ENCODE data around the gene ALK.

The ALK gene

DNA sequence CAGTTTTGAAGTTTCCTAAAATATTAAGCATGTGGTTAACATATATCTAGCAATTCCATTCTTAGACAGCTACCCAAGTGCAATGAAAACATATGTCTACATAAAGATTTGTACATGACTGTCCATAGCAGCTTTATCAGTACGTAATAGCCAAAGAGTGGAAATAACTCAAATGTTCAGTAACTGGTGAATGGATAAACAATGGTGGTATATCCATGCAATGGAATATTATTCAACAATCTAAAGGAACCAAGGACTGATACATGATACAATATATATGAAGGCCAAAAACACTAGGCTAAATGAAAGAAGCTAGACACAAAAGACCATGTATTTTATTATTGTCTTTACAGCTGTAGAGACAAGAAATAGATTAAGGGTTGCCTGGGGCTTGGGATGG, 361.4 kb downstream of the ALK start:
- H3K9me3 Mint-ChIP-seq = no peaks in the 10 kb centered on the region

DNA sequence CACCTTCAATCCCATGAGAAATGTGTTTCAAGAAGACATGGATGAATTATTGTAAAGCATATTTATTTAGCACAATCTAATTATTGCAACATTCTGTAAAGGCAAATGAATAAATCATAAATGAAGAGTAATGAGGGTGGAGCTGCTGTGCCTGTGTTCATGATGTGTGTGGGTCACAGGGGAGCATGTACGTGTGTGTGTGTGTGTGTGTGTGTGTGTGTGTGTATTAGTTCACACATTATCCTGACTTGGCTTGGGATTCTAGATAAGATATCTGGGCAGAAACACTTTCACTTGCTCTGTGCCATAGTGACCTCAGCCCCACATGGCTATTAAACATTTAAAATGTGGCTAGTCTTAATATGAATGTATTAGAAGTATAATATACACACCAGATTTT, 361.8 kb downstream of the ALK start:
- no peak overlapping the region for H3K4me3 Mint-ChIP-seq
- H3K4me1 Mint-ChIP-seq = no peaks in the 10 kb centered on the region
- H3K27ac Mint-ChIP-seq = no peak overlapping the region
- H3K27me3 Mint-ChIP-seq = peaks cover 14% of the 10 kb centered on the region
- no peaks in the 10 kb centered on the region for H3K36me3 Mint-ChIP-seq
- H3K9me3 Mint-ChIP-seq = no peaks in the 10 kb centered on the region

More for the DNA sequence above, 361.4 kb downstream of the ALK start:
- Mint-ChIP-seq H3K4me1 (no peaks in the 10 kb centered on the region), H3K27me3 (peaks cover 14% of the 10 kb centered on the region), H3K36me3 (no peaks in the 10 kb centered on the region), H3K27ac (no peak overlapping the region), H3K4me3 (no peak overlapping the region)

DNA sequence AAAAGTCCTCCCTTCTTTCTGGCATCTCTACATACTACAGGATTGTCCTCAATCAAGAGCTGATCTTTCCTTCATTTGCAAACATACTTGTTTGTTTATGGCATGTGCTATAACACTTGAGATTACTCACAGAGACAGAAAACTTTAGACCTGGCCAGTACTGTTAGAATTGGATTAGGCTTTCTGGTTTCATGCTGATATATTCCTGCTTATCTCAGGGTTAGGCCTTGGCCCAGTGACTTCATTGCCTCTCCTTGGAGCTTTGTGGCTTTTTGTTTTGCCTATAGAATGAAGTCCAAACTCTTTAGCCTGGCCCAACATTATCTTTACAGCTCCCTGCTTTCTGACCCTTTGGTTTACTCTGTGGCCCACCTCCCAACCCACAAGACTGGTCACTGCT, 363.3 kb downstream of the ALK start:
- peaks cover 18% of the 10 kb centered on the region for H3K27me3 Mint-ChIP-seq
- no peak overlapping the region for H3K27ac Mint-ChIP-seq

DNA sequence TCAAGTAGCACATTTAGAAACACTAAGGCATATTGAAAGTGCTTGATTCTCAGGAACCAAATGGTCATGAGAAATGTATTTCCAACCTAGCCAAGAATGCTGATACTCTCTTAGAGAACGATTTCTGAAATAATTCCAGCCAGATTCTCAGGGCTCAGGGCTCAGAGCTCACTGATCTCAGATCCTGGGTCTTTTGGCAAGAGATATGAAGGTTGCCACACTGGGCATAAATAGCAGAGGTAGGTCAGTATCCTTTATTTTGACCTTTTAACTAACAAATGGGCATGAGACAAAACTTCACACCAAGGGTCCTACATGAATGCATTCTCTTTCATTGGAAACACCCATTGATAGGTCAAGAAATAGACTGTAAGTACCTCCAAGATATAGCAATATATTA, 364.1 kb downstream of the ALK start:
- Mint-ChIP-seq H3K36me3 (no peaks in the 10 kb centered on the region), H3K27ac (no peak overlapping the region), H3K4me1 (no peaks in the 10 kb centered on the region), H3K4me3 (no peak overlapping the region), H3K27me3 (peaks cover 22% of the 10 kb centered on the region), H3K9me3 (no peaks in the 10 kb centered on the region)

More for the DNA sequence above, 363.3 kb downstream of the ALK start:
- no peaks in the 10 kb centered on the region for H3K36me3 Mint-ChIP-seq
- no peaks in the 10 kb centered on the region for H3K4me1 Mint-ChIP-seq
- H3K4me3 Mint-ChIP-seq = no peak overlapping the region
- no peaks in the 10 kb centered on the region for H3K9me3 Mint-ChIP-seq

DNA sequence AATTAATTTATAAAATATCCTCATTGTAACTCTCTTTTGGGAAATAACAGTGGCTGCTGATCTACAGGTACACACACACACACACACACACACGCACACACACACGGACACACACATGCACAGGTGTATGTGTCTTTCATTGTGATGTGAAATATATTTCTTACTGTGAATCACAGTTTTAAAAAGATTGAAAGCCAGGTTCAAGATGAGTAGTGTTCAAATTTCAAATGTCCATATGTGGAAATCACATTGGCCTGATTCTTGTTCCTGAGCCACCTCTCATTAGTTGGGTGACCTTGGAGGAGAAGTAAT, 372.4 kb downstream of the ALK start:
- Mint-ChIP-seq H3K36me3 (no peaks in the 10 kb centered on the region), H3K4me1 (no peaks in the 10 kb centered on the region), H3K27me3 (peaks cover 14% of the 10 kb centered on the region), H3K4me3 (no peak overlapping the region), H3K9me3 (no peaks in the 10 kb centered on the region), H3K27ac (no peak overlapping the region)

DNA sequence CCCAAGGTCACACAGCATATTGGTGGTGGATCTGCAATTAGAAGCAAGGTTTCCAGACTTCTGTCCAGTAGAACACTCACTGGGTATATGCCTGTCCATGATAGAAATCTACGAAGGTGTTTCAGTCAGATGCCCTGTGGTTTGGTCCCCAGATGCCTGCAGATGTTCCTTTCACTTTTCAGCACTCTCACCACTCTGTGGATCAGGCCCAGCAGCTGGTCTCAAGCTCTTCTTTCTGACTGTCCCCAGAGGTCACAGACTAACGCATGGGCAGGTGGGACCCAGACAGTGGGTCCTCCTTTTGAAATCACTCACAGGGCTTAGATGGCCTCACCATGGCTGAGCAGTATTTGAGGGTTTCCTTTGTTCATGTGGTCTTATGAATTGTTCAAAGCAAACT, 376.5 kb downstream of the ALK start:
- Mint-ChIP-seq H3K4me1 (no peaks in the 10 kb centered on the region), H3K36me3 (no peaks in the 10 kb centered on the region), H3K4me3 (no peak overlapping the region), H3K27ac (no peak overlapping the region), H3K27me3 (peaks cover 7% of the 10 kb centered on the region), H3K9me3 (no peaks in the 10 kb centered on the region)

DNA sequence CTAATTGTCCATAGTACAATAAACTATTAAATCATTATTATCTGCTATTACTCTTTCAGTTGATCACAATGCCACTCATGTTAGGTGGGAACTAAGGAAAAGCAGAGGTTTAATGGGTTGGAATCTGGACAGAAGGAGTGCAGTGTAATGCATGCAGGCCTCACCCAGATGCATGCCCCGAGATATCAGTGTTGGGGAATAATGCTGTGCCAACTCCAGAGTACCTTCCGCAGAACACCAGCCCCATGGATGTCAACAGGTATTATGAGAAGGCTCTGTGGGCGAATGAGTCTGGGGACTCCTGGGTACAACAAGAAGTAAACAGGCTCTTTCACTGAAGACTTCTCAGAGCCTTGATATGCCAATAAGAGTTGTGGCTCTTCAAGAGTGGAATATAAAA, 377.4 kb downstream of the ALK start:
- H3K9me3 Mint-ChIP-seq = no peaks in the 10 kb centered on the region
- no peaks in the 10 kb centered on the region for H3K36me3 Mint-ChIP-seq
- no peak overlapping the region for H3K27ac Mint-ChIP-seq
- H3K4me3 Mint-ChIP-seq = no peak overlapping the region
- H3K27me3 Mint-ChIP-seq = peaks cover 9% of the 10 kb centered on the region
- no peaks in the 10 kb centered on the region for H3K4me1 Mint-ChIP-seq

DNA sequence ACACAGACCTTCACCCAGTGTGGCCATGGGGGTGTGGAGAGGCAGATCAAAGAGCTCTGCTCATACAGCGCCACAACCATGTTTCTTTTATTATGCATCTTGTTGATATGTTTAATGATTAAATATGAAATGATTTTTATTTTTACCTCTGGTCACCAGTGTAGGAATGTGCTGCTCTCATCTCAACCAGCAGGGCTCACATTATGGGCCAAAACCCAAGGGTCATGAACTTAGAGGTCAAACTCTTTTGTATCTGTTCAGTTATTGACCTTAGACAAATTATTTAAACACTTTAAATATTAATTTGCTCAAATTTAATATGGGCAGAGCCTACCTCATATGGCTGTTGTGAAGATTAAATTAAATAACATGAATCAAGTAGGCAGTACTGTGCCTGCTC, 386.2 kb downstream of the ALK start:
- H3K27me3 Mint-ChIP-seq = peaks cover 9% of the 10 kb centered on the region
- H3K27ac Mint-ChIP-seq = no peak overlapping the region
- H3K4me3 Mint-ChIP-seq = no peak overlapping the region

DNA sequence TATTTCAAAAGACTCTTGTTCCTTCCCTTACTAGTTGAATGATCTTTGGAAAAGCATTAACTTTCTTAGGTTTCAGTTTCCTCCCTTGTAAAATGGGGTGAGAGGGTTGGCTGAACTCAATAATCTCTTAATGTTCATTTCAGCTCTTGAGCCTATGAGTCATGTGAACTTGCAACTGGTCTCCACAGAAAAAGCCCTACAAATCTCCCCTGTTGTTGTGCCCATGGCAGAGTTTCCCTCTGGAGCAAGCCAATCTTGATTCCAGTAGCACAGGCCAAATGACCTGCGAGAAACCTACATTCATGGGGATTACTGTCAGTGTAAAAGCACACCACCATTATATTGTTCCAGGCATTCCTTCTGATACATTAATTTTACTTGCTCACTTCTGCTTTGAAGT, 388.9 kb downstream of the ALK start:
- H3K27me3 Mint-ChIP-seq = peaks cover 6% of the 10 kb centered on the region
- H3K4me1 Mint-ChIP-seq = no peaks in the 10 kb centered on the region
- H3K36me3 Mint-ChIP-seq = no peaks in the 10 kb centered on the region
- H3K4me3 Mint-ChIP-seq = no peak overlapping the region
- no peaks in the 10 kb centered on the region for H3K9me3 Mint-ChIP-seq
- no peak overlapping the region for H3K27ac Mint-ChIP-seq

More for the DNA sequence above, 386.2 kb downstream of the ALK start:
- no peaks in the 10 kb centered on the region for H3K9me3 Mint-ChIP-seq
- no peaks in the 10 kb centered on the region for H3K36me3 Mint-ChIP-seq
- no peaks in the 10 kb centered on the region for H3K4me1 Mint-ChIP-seq

DNA sequence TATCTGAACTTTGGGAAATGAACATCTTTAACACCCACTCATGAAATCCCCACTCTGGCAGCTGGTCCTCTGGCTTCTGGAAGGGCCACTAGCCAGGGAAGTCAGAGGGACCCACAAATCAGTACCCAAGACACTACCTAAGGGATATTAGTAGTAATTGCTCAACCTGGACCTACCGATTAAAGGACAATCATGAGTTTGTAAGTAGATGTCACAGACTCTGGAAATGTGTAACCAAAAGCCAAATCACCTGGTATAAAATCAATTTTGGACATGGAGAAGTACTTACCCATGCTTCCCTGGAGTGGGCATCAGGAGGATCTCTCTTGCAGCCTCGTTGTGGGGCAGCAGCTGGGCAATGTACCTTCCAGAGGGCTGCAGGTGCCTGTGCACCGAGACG, 389.8 kb downstream of the ALK start:
- Mint-ChIP-seq H3K36me3 (no peaks in the 10 kb centered on the region), H3K4me3 (no peak overlapping the region), H3K27me3 (peaks cover 8% of the 10 kb centered on the region), H3K9me3 (no peaks in the 10 kb centered on the region), H3K4me1 (no peaks in the 10 kb centered on the region), H3K27ac (no peak overlapping the region)

DNA sequence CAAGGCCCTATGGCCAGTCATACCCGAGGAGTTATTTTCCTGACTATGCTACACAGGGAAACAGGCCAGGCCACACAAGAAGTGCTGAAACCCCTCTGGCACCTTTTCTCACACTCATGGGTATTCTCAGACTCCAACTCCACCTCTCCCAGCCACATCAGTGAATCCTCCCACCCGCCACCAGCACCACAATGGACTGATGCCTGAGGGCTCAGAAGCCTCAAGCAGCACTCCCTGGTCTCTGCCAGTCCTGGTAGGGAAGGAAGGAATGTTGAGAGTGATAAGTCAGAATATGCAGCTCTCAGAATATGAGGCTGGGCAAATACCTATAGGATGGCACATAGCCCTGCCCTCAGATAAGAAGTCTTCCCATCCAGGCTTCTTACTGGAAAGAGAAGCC, 391.1 kb downstream of the ALK start:
- Mint-ChIP-seq H3K4me1 (no peaks in the 10 kb centered on the region), H3K27me3 (peaks cover 8% of the 10 kb centered on the region), H3K27ac (no peak overlapping the region), H3K4me3 (no peak overlapping the region), H3K9me3 (no peaks in the 10 kb centered on the region), H3K36me3 (no peaks in the 10 kb centered on the region)

DNA sequence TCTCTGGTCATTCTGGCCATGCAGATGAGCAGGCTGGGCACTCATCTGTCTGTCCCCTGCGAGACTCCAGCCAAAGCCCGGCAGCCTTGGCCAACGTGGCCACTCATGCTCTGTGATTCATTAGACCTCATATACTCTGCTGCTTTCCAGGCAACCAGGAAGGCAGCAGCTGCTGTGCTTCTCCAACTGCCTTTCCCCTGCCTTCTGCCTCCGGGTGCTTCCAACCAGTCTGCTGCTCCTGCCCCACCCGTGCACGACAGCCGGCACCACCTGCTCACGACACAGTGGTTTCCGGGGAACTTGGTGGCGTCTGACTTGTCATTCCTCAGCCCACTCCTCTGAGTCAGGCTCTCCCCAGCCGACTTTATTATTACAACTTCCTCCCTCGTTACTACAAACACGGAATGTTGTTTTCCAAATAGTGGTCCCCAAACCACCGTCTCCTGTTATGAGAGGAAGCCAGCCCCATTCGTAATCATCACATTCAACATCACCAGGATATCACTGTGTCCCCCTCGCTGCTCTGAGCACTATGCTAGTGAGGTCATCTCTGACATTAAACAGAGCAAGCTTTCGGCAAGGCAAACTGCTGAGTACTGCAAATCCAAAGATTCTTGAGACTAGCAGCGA, 392.4 kb downstream of the ALK start:
- Mint-ChIP-seq H3K4me1 (no peaks in the 10 kb centered on the region), H3K27me3 (peaks cover 6% of the 10 kb centered on the region), H3K4me3 (no peak overlapping the region), H3K27ac (no peak overlapping the region), H3K36me3 (no peaks in the 10 kb centered on the region), H3K9me3 (no peaks in the 10 kb centered on the region)

DNA sequence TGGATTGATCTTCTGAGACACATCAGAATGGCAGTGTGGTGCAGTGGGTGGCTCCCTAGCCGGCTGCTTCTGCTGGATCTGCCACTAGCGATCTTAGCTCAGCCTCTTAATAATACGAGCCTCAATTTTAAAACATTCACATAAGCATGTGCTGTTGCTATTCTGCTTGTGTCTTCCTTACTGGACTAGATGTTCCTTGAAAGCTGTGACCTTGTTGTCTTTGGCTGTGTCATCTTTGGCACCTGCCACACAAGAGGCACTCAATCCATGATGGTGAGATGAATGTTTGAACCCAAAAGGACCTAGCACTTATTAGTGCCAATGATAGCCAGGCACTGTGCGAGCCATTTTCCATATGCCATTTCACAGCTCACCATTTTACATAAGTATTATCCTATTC, 393.0 kb downstream of the ALK start:
- no peaks in the 10 kb centered on the region for H3K9me3 Mint-ChIP-seq
- H3K4me3 Mint-ChIP-seq = no peak overlapping the region
- H3K27ac Mint-ChIP-seq = no peak overlapping the region
- H3K4me1 Mint-ChIP-seq = no peaks in the 10 kb centered on the region
- H3K27me3 Mint-ChIP-seq = peaks cover 6% of the 10 kb centered on the region
- H3K36me3 Mint-ChIP-seq = no peaks in the 10 kb centered on the region

DNA sequence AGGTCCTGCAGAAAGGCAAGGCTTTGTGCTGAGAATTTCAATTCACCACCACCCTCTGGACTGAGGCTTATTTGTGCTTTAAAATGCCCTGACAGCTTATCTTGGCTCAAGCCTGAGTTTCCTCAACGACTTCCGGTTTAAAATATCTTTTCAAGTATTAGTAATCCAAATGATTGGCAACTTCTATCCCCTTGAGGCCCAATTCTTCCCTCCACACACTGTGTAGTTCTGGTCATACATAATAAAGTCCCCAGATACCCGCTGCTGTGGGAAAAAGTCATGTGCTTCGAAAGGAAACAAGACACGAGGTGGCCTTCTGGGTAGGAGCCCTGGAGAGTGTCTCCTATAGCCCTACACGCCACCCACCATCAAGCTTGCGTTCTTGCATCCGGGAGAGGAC, 393.4 kb downstream of the ALK start:
- Mint-ChIP-seq H3K27me3 (peaks cover 6% of the 10 kb centered on the region), H3K4me1 (no peaks in the 10 kb centered on the region), H3K9me3 (no peaks in the 10 kb centered on the region), H3K27ac (no peak overlapping the region), H3K4me3 (no peak overlapping the region), H3K36me3 (no peaks in the 10 kb centered on the region)

DNA sequence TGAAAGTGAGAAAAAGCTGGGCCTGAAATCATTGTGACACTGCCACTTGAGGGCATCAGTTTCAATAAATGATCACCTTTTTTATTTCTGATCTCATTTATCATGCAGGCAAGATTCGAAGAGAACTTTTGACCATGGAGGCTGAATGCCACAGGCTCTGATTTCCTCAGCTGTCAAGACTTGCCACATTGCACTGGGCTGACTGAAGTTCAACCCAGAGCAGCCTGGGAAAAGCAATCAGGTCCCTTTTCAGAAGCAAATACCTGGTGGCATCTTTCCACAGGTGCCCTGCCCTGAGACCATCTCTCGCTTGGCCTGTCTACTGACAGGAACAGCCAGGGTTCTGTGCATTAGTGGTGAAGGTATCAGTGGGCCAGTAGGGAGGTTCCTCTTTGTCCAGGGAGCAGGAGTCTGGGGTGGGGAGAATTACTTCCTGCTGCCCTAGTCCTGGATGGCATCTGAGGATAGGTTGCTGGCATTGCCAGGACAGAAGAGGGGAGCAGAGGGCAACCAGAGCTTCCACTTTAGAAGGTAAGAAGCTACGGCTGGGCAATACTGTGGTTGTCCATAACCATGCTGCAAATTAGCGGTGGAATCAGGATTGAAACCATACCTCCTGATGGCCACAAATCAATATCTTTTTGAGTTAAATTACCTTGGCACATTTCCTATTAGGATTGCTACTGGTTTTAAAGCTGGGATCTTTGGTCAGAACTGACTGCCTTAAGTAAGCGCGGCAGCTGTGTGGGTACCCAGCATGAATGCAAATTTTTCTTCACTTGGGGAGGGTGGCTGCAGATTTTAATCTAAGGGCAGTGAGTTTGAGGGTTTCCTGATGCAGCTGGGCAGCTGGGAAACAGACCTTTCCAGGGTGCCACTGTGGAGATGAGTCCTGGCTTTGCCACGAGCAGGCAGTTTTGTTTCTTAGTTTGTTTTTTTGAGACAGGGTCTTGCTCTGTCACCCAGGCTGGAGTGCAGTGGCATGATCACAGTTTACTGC, 394.5 kb downstream of the ALK start:
- Mint-ChIP-seq H3K4me1 (no peaks in the 10 kb centered on the region), H3K9me3 (no peaks in the 10 kb centered on the region), H3K27ac (no peak overlapping the region), H3K27me3 (peaks cover 8% of the 10 kb centered on the region), H3K4me3 (no peak overlapping the region), H3K36me3 (no peaks in the 10 kb centered on the region)

DNA sequence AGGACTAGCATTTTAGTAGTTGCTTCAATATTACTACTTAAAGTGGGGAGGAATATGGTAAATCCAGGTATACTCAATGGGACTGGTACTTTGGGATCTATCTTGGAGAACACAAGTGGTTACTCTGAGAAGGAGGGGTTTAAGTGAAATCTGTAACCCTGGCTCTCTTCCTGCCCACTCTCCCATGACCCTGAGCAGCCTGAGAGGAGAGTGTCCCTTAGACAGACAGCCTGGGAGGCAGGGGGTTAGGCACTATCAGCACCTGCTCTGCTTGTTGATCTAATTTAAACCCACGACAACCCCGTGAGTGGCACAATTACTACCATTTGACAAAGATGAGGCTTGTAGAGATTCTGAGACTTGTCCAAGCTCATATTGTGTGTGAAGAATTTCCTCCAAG, 395.5 kb downstream of the ALK start:
- no peaks in the 10 kb centered on the region for H3K9me3 Mint-ChIP-seq

More for the DNA sequence above, 395.5 kb downstream of the ALK start:
- Mint-ChIP-seq H3K4me3 (no peak overlapping the region), H3K27me3 (peaks cover 8% of the 10 kb centered on the region), H3K4me1 (no peaks in the 10 kb centered on the region), H3K36me3 (no peaks in the 10 kb centered on the region), H3K27ac (no peak overlapping the region)
